Gastroesophageal sphincter (tissue), 4 donors: ENCODE measurements around the gene TRAF3. TPM values are rescaled to one million over a fixed set of nuclear protein-coding genes. Genes with fewer than 3 reads are reported as not detected.

Experiments used
- ATAC-seq: fragments of 150-250 bp; one replicate; pipeline ENCODE4 v1.9.1; 2016; ENCODE audit warnings: mild to moderate bottlenecking, moderate library complexity
- H3K27ac ChIP-seq, 4 donors: fragments of 200-600 bp; sonication (generic) in 3 of 4; 1 replicate in 3 of 4; 2 replicates in 1 of 4; pipeline ENCODE4 v1.5.1; 2016 to 2019
- H3K27me3 ChIP-seq: fragments of 200-600 bp; sonication (generic); one replicate; pipeline ENCODE4 v1.5.1; 2019
- H3K36me3 ChIP-seq, 2 donors: fragments of 200-600 bp; sonication (generic); one replicate each; pipeline ENCODE4 v1.5.1; 2019; ENCODE audit warnings: control low read depth in 1 of 2
- H3K4me1 ChIP-seq, 3 donors: fragments of 200-600 bp; sonication (generic); 1 replicate in 2 of 3; 2 replicates in 1 of 3; pipeline ENCODE4 v1.5.1; 2016 to 2019; ENCODE audit warnings: control low read depth in 2 of 3
- H3K4me3 ChIP-seq, 2 donors: fragments of 200-600 bp; sonication (generic); one replicate each; pipeline ENCODE4 v1.5.1; 2019; ENCODE audit warnings: mild to moderate bottlenecking in 1 of 2, moderate library complexity in 1 of 2
- H3K9me3 ChIP-seq, 3 donors: fragments of 200-600 bp; sonication (generic); one replicate each; pipeline ENCODE4 v1.5.1; 2017 to 2019; ENCODE audit warnings: control low read depth in 2 of 3
- EP300 ChIP-seq: sonication (generic); formaldehyde crosslinking; IDR thresholded peaks from one replicate; pipeline ENCODE4 v1.6.1; 2017; ENCODE audit warnings: antibody characterized with exemption, mild to moderate bottlenecking
- POLR2A ChIP-seq, 2 donors: fragments of 450-650 bp; IDR thresholded peaks; one replicate each; pipeline ENCODE4 v1.6.1; 2017; ENCODE audit warnings: antibody characterized with exemption in 2 of 2, mild to moderate bottlenecking in 2 of 2, moderate library complexity in 1 of 2
- POLR2AphosphoS5 ChIP-seq: sonication (generic); formaldehyde crosslinking; IDR thresholded peaks from one replicate; pipeline ENCODE4 v1.6.1; 2017; ENCODE audit warnings: antibody characterized with exemption
- WGBS, 2 donors: methylation state at CpG; one replicate each; pipeline ENCODE4 v1.1.5; 2018; ENCODE audit warnings: low coverage in 1 of 2; 5-methylcytosine and 5-hydroxymethylcytosine counted together
- total RNA-seq, 4 donors: library from RNA; depleted of rRNA; stranded (reverse); fragments of >200 nt; gene quantifications; one replicate each; pipeline ENCODE4 v1.1.0, GENCODE V29; 2016
- TF ChIP-seq, protein P1 (sequence below), 4 experiments: fragments of 200-600 bp in 2 of 4; fragments of 450-650 bp in 2 of 4; sonication (generic) in 1 of 4; IDR thresholded peaks; one replicate each; pipeline ENCODE4 v1.5.1; 2017 to 2019; ENCODE audit warnings: antibody characterized with exemption in 4 of 4, mild to moderate bottlenecking in 2 of 4, moderate library complexity in 2 of 4

Gene TRAF3
- total RNA-seq, 4 donors from 2014 or later: 10.9 to 29.0 (median 18.7) TPM

DNA sequence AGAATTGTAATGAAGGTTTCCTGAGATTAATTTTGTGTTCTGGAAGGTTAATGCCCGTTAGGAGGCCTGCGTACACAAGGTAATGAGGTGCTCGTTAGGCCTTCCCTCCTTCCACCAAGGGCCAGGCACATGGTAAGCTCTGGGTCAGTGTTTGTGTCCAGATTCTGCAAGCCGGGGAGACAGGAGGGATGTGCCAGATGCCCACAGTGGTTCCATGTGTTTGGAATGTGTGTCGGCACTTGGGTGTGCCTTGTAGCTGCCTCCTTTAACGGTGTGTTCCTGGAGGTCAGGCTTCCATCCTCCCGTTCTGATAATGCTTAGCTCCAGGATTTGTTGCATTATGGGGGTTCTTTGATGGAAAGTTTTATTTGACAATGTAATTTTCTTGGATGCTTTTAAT is 5.7 kb downstream of the TRAF3 start:
- Histone ChIP-seq H3K27me3 (no peaks in the 10 kb centered on the region), H3K4me3 (no peak overlapping the region), H3K27ac (no peak overlapping the region), H3K36me3 (no peaks in the 10 kb centered on the region), H3K4me1 (peaks cover 0 to 26% (median 13%) of the 10 kb centered on the region in 3 donors), H3K9me3 (no peaks in the 10 kb centered on the region)
- ATAC-seq: no peak
- WGBS, 2 donors: 97 to 98% methylated on average over 5 of the region's 7 CpGs
- TF ChIP-seq EP300 (no peak), POLR2A (IDR thresholded peaks at IDR 0.05) (no peak), POLR2AphosphoS5 (no peak)
- TF ChIP-seq, protein P1, sequence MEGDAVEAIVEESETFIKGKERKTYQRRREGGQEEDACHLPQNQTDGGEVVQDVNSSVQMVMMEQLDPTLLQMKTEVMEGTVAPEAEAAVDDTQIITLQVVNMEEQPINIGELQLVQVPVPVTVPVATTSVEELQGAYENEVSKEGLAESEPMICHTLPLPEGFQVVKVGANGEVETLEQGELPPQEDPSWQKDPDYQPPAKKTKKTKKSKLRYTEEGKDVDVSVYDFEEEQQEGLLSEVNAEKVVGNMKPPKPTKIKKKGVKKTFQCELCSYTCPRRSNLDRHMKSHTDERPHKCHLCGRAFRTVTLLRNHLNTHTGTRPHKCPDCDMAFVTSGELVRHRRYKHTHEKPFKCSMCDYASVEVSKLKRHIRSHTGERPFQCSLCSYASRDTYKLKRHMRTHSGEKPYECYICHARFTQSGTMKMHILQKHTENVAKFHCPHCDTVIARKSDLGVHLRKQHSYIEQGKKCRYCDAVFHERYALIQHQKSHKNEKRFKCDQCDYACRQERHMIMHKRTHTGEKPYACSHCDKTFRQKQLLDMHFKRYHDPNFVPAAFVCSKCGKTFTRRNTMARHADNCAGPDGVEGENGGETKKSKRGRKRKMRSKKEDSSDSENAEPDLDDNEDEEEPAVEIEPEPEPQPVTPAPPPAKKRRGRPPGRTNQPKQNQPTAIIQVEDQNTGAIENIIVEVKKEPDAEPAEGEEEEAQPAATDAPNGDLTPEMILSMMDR (IDR thresholded peaks at IDR 0.05): no peak

DNA sequence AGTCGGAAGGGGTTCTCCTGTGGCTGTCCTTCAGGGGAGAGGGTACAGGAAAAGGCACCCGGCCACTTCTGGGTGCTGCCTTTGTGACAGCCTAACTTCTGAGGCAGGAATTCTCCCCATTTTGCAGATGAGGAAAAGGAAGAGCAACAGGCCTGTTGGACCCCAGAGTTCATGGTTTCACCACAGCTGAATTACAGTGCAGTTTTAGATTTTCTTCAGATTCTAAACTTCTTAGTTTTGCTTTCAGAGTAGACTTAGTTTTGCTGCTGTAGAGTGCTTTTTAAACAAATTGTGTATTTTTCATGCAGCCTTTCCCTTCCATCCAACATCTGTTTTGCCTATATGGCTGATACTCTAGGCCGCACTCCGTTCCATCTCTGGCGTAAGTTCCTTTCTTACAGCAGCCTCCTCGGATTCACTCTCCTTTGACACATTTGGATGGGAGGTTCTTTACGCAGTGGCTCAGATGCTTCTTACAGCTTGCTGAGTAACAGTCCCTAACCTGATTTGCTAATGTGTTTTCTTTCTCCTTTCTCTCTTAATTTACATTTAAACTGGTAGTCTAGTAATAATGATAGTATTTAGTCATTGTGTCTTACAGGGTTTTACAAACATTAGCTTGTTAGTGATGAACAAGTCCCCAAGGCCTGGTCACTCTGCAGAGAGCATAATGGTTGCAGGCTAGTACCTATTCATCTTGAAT is 7.8 kb downstream of the TRAF3 start:
- Histone ChIP-seq H3K27ac (no peak overlapping the region), H3K4me3 (no peak overlapping the region), H3K4me1 (peaks cover 0 to 5% (median 2%) of the 10 kb centered on the region in 3 donors), H3K27me3 (no peaks in the 10 kb centered on the region), H3K9me3 (no peaks in the 10 kb centered on the region), H3K36me3 (no peaks in the 10 kb centered on the region)
- no peak for ATAC-seq
- WGBS, 2 donors: 80 to 91% methylated on average over 4 to 6 of the region's 7 CpGs
- TF ChIP-seq POLR2A (IDR thresholded peaks at IDR 0.05): no peak
- TF ChIP-seq EP300: no peak
- TF ChIP-seq, protein P1 (IDR thresholded peaks at IDR 0.05): no peak
- no peak for TF ChIP-seq POLR2AphosphoS5

DNA sequence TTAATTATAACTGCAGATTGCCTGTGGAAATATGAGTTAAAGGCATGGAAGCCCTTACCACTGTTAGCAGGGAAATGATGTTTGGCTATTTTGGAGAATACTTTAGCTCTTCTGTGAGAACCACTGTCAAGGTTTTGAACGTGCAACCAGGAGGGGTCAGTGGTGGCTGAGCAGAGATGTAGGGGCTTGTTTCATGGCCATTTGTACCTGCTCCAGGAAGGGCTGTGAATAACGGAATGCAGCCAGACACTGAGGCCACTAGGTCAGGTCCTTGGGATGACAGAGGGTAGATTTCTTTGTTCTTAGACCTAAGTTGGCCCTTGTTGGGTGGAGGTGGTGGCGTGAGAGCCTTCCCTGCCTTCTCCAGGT is 8.3 kb downstream of the TRAF3 start:
- H3K4me3 ChIP-seq: no peak overlapping the region
- H3K4me1 ChIP-seq: no peaks in the 10 kb centered on the region
- no peaks in the 10 kb centered on the region for H3K9me3 ChIP-seq
- WGBS, 2 donors: 89 to 100% methylated on average over 1 to 3 of the region's 3 CpGs
- no peaks in the 10 kb centered on the region for H3K27me3 ChIP-seq
- H3K27ac ChIP-seq: no peak overlapping the region
- H3K36me3 ChIP-seq: no peaks in the 10 kb centered on the region
- TF ChIP-seq EP300 (no peak), POLR2A (IDR thresholded peaks at IDR 0.05) (no peak), POLR2AphosphoS5 (no peak)
- TF ChIP-seq, protein P1 (IDR thresholded peaks at IDR 0.05): no peak
- no peak for ATAC-seq

DNA sequence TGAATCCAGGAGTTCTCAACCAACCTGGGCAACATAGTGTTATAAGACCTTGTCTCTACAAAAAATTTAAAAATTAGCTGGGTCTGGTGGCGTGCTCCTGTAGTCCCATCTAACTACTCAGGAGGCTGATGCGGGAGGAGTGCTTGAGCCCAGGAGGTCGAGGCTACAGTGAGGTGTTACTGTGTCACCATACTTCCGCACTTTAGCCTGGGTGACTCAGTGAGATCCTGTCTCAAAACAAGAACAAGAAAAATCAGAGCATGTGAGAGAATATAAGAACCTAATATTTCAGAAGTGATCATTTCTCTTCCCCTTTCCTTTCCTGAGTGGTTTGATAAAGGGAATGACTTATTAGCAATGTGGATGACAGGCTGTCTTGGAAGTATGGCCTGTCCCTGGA is 9.5 kb downstream of the TRAF3 start:
- no peaks in the 10 kb centered on the region for H3K36me3 ChIP-seq
- TF ChIP-seq POLR2AphosphoS5 (no peak), POLR2A (IDR thresholded peaks at IDR 0.05) (no peak), EP300 (no peak)
- TF ChIP-seq, protein P1 (IDR thresholded peaks at IDR 0.05): no peak
- no peaks in the 10 kb centered on the region for H3K27me3 ChIP-seq
- H3K4me1 ChIP-seq: no peaks in the 10 kb centered on the region
- WGBS, 2 donors: 96 to 100% methylated on average over 1 to 4 of the region's 4 CpGs
- no peak overlapping the region for H3K4me3 ChIP-seq
- H3K9me3 ChIP-seq: no peaks in the 10 kb centered on the region
- no peak for ATAC-seq
- H3K27ac ChIP-seq: no peak overlapping the region

DNA sequence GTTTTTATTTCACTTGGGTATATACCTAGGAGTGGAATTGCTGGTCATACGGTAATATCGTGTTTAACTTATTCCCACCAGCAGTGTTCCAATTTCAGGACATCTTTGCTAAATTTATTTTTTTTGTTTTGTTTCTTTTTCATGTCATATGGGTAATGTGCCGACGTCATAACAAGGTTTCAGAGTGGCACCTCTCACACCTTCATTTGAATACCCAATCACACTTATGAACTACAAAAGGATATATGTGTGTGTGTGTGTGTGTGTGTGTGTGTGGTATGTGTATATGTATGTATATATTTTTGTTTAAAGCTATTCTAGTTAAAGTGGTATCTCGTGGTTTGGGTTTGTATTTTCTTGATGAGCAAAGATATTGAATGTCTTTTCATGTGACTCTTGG is 12.1 kb downstream of the TRAF3 start:
- no peak overlapping the region for H3K4me3 ChIP-seq
- 84 to 93% methylated on average over 5 of the region's 5 CpGs for WGBS, 2 donors
- ATAC-seq: no peak
- H3K27ac ChIP-seq: no peak overlapping the region
- H3K27me3 ChIP-seq: no peaks in the 10 kb centered on the region
- TF ChIP-seq, protein P1 (IDR thresholded peaks at IDR 0.05): no peak
- no peak for TF ChIP-seq EP300
- TF ChIP-seq POLR2A (IDR thresholded peaks at IDR 0.05): no peak
- no peak for TF ChIP-seq POLR2AphosphoS5
- H3K36me3 ChIP-seq: no peaks in the 10 kb centered on the region
- H3K4me1 ChIP-seq: no peaks in the 10 kb centered on the region
- no peaks in the 10 kb centered on the region for H3K9me3 ChIP-seq
